ENCODE data around the gene LVRN.

- TF ChIP-seq CTCF (IDR thresholded peaks at IDR 0.05) (no peak), POLR2A (IDR thresholded peaks at IDR 0.05) (no peak), POLR2AphosphoS5 (IDR thresholded peaks at IDR 0.05) (no peak)
Measured at GRCh38 chr5:116035123-116035522, 72.8 kb downstream of the LVRN start.
